GM21515 (cell line): ENCODE results near the gene SLC44A3.

Source experiments
- ATAC-seq: cut with Tn5 transposase; IDR thresholded peaks from one replicate; pipeline ENCODE4 v1.9.1; 2021; ENCODE audit not compliant: unreplicated experiment

SLC44A3 gene

DNA sequence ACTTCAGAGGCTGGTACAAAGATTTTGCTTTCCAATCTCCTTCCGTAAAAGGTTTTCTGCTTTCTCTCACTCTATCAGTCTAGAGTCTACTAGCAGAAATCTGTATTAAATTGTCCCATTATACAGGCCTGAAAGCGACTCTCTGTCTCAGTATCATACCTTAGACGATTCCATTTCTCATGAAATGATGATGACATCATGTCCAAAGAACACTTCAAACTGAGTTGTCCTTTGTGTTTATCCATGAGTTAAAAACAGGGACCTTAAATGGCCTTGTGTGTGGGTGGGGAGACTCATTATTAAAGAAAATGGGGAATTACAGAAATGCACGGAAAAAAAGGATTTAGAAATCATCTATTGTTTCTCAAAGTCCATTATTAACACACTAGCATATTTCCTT is 21.0 kb upstream of the SLC44A3 start:
- ATAC-seq = no peak

DNA sequence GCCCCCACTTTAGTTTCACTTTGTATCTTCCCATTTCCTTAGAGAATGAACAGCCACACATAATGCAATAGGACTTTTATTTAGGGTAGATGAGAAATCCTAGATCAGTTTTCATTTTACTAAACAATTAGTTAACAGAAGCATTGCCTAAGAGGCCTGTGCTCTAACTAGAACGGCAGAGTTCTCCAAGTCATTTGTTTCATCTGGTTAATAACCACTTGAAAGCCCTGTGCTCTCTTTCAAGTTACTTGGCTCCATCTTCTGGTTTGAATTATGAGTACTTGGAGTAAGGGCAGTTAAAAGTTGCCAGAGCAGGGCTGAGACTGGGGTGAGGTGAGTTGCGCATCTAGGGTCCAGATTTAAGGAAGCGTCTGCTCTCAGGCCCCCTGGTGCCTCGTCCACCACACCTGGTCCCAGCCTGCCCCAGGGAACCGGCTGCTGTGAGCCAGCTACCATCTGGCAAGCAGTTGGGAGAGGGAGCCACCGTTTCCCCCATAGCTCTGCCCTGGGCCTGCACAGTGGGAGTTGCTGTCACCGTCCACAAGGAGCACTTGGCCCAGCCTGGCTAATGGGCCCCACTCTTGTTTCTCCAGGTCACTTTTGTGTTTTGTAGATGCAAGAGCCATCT is 18.1 kb upstream of the SLC44A3 start:
- peak; percentile 60 for ATAC-seq

DNA sequence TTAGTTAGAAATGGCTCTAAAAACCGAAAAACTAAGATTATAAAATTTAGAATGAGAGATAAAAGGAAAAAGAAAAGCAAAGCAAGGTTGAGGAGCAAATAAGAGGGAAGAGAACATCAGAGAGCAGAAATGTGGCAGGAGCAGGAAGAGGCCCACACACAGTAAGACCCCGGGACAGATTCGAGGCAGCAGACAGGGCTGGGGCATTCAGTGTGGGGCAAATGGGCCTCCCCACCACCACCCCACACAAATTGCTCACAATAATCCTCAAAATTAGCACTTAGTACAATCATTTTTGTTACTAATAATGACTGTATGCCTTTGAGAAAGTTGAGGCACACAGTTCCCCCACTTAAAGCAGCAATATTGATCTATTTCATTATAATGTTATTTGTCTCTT is 17.1 kb upstream of the SLC44A3 start:
- ATAC-seq = no peak

DNA sequence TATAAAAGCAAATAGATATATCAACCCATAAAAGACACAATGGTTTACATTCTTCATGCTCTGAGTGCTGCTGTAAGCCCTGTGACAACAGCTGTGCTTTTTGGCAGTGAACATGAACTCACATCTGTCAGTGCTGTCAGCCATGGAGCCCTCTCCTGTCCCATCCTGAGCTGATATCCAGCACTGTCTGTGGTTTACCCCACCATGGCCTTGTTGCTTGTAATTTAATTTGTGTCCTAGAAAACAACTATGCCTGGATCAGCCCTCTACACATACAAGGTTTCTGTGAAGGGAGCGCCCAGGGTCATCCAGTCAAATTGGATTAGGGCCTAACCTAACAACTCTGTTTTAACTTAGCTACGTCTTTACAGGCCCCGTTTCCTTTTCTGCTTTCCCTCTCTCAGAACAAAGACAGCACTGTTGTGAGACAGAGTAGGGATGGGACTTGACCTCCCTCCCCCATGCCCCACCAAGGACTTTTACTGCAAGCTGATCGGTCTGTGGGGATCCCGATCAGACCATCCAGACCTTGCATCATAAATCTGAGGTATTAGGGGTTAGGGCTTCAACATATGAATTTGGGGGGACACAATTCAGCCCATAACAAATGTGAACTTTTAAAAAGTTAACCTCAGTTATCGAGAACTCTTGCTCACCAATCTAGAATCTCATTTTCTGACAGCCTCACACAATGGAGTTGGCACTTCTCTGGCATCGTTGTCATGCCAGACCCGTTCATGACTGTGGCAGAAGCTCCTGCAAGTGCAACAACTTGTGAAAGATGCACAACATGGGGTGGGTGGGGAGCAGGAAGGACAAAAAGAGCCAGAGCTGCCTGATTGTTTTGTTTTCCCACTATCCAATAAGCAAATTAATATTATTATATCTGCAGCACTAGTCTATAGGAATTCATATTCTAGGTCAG is 16.4 kb upstream of the SLC44A3 start:
- no peak for ATAC-seq

DNA sequence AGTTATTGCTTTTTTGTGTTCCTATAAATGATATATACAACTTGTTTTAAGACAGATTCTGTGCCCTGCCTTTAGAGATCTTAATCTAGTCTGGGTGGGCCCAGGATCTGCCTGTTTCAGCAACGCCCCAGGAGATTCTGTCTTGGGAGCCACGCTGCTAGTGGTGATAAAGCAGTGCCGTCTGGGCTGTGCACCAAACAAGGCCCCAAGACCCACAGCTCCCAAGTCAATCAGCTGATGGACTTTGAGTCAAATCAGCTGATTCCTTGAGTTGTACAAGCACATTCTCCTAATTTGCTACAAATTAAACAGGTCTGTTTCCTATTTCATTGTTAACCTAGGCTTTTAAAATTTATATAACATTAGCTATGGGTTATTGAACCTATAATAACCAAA is 15.7 kb upstream of the SLC44A3 start:
- no peak for ATAC-seq

DNA sequence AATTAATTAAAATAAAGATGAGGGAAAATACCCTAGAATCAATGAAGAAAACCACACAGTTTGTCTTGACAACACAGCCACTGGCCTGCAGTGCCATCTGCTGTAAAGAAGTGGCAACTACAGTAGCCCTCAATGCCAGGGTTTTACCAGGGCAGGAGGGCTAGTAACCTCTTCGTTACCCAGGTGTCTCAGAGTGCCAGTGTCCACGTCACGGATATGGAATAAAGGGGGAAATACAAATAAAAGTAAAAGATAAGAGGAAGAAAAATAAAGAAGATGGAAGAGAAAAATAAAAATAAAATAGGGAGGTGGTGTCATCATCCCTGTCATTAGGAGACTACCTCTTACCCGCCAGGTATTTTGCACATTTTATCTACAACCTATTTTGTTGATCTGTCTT is 14.2 kb upstream of the SLC44A3 start:
- ATAC-seq = peak; percentile 54

DNA sequence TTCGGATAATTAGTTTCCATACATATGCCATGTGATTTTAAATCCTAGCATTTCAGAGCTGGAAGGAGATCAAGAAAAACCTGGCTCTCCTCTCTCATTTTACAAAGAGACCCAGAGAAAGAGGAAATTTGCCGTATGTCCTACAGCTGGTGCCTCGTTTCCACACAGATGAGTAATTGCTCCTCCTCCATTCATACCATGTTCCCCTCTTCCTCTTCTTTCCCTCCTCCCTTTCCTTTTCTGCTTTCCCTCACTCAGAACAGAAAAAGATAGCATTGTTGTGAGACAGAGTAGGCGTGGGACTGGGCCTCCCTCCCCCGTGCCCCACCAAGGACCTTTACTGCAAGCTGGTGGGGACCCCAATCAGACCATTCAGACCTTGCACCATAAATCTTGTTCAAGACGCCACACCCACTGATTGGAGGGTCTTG is 13.7 kb upstream of the SLC44A3 start:
- no peak for ATAC-seq

DNA sequence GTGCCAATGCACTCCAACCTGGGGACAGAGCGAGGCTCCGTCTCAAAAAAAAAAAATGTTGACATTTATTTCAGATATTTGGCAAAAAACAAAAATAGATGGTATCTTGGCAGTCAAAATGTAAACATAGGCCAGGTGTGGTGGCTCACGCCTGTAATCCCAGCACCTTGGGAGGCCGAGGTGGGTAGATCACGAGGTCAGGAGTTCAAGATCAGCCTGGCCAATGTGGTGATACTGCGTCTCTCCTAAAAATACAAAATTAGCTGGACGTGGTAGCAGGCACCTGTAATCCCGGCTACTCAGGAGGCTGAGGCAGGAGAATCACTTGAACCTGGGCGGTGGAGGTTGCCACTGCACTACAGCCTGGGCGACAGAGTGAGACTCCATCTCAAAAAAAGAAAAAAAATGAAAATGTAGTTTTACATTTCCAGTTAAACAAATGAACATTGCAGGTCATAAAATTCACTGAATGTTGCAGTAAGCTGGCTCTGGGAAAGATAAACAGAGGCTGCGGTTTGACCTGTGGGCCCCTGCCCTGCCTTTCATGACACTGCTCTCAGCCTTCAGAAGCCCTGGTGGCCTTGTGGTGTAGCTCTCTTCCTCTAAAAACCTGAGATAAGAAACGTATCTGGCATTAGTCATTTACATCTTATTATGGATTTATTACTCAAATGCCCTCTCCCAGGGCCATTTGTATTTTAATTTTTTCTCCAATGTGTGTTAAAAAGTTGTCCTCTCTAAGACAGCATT is 12.2 kb upstream of the SLC44A3 start:
- ATAC-seq = no peak

DNA sequence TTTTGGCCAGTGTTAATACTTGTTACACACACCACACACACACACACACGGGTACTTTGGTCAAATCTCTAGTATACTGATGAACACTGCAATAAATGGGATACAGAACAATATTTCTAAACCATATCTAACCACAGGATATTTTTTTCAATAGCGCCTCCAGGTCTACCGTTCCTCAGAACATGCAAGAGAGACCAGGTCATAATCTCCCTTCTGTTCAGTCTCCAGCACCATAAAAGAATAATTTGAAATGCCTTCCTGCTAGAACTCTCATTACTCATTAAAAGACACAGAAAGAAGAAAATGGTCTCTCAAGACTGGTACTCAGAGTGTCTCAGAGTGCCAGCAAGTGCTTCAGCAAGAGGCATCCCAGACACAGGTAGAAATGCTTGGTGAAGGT is 11.5 kb upstream of the SLC44A3 start:
- no peak for ATAC-seq

DNA sequence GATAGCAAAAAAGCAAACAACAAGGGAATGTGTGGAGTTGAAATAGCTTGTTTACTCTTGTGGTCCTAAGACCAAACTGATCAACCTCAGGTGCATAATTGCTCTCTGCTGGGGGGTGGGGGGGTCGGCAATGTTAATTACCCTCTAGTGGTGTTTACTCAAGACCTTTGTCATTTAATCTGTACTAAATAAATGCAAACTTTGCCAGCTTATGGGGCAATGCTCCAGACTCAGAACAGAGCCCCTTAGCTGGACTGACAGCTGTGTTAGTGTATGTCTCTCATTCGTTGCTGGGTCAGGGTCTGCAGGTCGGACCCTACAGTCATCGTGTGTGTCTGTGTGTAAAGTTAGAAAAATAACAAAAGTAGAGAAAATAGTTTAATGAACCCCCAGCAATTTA is 7.2 kb upstream of the SLC44A3 start:
- ATAC-seq = no peak

DNA sequence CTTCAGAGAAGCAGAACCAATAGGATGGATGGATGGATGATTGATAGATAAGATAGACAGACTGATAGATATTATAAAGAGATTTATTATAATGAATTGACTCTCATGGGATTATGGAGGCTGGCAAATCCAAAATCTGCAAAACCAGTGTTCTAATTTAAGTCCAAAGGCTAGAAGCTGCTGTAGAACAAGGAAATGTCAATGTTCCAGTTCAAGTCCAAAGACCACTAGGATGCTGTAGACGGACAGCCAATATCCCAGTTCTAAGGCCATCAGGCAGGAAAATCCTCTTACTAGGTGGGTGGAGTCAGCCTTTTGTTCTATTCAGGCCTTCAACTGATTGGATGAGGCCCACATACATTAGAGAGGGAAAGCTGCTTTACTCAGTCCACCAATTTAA is 4.1 kb upstream of the SLC44A3 start:
- no peak for ATAC-seq

DNA sequence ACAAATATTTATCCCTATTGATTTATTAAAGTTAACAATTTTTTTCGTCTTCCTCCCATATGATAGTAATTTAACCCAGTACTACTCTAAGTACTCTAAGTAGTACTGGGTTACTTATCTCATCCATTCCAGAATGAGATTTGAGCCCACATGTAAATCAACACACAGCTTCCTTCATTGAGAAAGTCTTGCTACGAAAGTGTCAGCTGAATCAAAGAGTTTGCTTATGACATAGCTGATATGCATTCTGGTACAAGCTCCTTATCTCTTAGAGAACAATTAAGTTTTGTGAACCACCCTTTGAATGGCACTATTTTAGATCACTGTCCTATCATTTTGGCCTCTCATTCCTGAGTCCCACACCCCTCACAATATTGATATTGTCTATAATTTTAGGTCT is 2.4 kb upstream of the SLC44A3 start:
- ATAC-seq = no peak

DNA sequence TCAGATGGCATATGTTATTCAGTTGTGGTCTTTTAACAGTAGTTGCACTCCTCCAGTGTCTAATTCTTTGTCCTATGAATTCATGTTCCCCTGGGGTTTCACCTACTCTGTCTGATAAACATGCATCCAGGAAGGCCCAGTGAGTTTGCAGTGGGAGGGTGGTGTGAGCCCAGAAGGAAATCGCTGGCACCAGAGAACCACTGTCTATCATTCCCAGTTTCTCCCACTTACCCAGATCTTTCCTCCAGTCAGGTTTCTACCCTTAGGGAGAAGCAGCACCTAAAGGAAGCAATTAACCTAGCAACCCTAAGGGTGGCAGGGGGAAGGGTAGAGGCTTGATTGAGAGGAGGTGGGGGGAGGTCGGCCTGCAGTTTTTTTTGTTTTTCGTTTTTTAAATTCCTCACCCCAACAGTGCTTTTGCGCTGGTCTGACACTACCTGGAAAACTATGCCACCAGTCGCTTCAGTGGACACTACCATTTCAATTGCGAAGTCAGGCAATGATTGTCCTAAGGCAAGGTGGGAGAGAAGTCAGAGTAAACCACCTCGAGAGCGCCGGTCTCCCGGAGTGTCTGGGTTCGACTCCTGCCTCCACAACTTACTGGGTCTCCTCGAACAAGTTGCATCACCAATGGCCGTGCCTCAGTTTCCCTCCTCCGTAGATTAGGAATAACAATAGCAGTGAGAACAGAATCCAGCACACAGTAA is 766 bp upstream of the SLC44A3 start:
- ATAC-seq = no peak

DNA sequence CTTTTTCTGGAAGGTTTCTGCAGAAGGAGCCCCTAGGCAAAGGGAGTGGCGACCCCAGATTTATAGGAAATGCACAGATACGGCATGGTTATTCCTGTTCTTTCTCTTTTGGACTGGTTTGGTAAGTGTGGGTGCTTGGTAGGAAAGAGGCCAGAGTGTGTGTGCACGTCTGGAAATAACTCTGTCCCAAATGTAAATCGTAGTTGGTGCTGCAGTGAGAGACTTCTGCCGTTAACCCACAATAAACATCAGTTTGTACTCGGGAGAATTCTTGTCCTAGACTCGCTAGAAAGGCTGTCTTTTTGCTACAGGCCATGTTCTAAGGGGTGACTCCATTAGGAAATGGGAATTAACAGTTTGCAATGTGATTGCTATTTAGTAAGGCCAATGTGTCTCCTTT is 779 bp downstream of the SLC44A3 start:
- no peak for ATAC-seq

DNA sequence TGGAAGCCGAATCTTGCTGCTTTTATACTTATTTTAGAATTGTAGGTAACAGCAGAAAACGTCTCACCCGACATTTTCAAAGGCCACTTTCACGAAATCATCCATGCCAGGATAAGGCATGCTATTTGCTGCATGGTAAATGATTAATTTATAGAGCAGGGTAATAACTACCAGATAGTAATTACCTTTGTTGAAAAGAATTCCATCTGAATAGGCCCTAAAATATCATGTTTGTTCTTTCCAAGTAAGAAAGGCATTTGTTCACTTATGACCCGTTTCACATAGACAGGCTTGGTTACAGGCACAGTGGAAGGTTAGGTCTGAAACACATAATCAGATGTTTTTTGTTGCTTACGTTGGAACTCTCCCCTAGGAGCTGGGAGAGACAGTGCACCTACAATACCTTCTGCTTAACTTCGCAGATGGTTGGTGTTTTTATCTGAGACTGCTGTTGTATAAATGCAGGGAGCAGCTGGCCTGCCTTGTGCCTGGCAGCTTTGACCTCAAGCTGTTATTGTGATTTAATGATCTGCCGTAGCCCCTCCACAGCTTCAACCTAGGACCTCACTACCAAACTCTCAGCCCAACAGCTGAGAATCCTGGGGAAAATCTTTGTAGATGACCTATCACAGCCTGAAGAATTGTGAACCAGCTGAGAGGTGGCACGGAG is 1.6 kb downstream of the SLC44A3 start:
- no peak for ATAC-seq

DNA sequence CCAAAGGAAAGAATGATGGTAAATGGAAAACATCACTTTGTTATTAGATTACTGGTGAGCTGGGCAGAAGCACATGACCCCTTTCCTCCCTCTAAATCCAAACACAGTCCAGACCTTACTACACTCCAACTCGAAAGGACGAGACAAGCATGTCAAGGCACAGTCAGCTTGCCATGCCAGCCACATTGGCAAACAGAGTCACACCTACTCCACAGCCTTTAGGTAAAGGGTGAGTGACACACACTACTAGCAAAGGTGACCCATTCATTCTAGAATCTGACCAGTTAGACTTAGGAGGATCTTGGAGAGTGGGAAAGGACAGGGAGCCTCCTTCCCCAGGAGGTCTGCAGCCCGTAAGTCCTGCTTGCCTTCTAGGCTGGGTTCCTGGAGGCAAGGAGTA is 3.0 kb downstream of the SLC44A3 start:
- ATAC-seq = no peak

DNA sequence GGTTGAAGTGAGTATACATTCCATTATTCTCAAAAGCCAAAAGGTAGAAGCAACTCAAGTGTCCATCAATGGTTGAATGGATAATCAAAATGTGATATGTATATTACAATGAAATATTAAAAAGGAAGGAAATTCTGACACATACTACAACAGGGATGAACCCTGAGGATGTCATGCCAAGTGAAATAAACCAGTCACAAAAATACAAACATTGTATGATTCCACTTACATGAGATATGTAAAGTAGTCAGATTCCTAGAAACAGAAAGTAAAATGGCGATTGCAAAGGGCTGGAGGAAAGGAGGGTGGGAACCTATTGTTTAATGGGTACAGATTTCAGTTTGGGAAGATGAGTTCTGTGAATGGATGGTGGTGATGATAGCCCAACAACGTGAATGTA is 5.8 kb downstream of the SLC44A3 start:
- ATAC-seq = no peak

DNA sequence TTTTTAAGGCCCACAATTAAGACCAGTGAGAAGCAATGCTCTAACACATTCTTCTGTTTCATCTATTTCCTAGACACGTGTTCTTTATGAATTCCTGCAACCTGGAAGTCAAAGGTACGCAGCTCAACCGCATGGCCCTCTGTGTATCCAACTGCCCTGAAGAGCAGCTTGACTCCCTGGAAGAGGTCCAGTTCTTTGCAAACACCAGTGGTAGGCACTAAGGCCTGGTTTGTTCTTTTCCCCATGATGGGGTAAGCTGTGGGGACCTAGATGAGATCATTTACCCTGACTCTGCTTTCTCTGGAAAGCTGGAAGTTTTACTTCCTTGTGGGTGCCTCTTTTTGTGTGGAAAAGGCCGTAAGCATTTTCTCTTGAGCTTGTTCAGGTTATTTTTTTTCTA is 7.3 kb downstream of the SLC44A3 start:
- no peak for ATAC-seq

DNA sequence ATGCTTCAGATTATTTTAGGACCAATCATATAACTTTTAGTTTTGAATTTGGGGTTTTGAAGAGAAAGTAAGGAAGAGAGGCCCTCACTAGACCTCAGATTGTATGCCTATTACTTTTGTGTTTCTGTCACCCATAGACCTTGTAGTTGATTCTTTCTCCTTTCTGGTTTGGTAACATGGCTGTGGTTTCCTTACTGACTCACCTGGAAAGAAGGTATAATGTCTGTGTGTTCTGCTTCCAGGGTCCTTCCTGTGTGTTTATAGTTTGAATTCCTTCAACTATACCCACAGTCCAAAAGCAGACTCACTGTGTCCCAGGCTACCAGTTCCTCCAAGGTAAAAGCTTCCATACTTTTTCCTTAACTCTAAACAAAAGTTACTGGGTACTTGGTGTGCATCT is 8.1 kb downstream of the SLC44A3 start:
- no peak for ATAC-seq

DNA sequence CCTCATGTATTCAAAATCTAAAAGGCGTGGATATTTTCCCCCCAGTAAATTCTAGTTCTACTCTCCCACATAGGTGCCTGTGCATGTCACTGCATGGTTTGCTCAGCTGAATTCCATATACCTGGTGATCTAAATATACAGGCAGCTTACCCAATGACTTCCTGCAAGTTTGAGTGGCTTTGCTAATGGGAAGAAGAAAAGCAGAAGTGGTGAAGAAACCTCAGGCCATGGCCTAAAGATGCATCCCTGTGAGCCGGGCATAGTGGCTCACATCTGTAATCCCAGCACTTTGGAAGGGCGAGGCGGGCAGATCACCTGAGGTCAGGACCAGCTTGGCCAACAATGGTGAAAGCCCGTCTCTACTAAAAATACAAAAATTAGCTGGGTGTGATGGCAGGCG is 11.5 kb downstream of the SLC44A3 start:
- ATAC-seq = no peak

DNA sequence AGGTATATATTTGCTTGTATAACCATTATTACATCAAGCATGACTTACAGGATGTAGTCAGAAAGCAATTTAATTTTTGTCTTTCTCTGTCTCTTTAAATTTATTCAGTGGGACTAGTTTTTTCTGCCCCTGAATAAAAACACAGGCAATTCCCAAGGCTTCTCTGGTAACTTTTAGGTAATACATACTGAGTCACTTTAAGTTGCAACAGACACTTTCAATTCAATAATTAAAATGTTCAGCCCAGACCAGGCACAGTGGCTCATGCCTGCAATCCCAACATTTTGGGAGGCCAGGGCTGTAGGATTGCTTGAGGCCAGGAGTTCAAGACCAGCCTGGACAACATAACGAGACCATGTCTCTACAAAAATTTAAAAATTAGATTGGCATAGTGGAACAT is 12.3 kb downstream of the SLC44A3 start:
- ATAC-seq = no peak
